ENCODE measurements around the gene ZNF276.

ZNF276 gene

DNA sequence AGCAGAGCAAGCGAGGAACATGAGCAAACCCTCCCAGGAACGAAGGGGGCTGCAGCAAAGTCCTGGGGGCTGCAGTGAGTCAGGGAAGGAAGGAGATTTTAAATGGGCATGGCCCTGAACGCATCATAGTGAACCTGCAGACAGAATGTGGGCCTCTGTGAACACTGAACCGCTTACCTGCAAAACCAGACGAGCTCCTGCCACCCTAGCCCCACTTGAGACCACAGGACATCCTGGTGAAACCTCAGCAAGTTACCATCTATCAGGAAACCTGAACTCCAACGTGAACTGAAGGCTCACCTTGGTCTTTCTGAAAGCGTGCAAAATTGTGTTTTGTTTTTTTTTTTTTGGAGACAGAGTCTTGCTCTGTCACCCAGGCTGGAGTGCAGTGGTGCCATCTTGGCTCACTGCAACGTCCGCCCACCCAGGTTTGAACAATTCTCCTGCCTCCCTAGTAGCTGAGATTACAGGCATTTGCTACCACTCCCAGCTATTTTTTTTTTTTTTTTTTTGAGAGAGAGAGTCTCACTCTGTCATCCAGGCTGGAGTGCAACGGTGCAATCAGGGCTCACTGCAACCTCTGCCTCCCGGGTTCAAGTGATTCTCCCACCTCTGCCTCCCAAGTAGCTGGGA is 64.3 kb downstream of the ZNF276 start:
- DNase-seq: no peak

DNA sequence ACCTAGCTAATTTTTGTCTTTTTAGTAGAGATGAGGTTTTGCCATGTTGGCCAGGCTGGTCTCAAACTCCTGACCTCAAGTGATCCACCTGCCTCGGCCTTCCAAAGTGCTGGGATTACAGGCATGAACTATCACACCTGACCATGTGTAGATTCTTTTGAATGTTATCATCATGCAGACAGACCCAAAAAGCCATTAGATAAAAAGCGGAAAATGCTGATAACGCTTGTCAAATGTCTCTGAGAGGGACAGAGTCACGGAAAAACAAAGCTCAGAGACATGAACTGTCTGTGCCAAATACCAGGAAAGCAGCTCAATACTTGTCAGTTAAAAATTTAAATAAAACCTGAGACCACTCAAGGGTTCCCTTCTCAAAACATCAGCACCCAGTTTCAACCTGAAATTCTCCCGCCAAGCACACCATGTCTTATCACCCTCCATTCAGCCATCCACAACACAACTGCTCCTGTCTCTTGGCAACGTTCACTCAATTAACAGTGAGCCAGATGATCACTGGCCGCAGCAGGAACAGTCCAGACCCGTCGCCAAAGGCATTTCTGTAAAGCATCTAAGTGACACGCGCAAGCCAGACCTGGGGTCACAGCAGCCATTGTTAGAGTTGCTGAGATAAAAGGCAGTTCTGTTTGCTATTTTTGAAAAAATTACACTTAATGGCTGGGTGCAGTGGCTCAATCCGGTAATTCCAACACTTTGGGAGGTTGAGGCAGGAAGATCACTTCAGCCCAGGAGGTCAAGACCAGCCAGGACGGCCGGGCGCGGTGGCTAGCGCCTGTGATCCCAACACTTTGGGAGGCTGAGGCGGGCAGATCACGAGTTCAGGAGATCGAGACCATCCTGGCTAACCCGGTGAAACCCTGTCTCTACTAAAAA is 65.4 kb downstream of the ZNF276 start:
- no peak for DNase-seq

DNA sequence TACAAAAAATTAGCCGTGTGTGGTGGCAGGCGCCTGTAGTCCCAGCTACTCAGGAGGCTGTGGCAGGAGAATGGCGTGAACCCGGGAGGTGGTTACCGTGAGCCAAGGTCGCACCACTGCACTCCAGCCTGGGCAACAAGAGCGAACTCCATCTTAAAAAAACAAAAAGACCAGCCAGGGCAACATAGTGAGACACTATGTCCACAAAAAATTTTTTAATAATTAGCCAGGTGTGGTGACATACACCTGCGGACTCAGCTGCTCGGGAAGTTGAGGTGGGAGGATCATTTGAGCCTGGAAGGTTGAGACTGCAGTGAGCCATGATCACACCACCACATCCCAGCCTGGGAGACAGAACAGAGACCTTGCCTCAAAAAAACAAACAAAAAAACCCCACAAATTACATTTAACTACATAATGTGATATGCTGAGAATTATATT is 66.0 kb downstream of the ZNF276 start:
- DNase-seq: no peak
